Activated T-cell treated with anti-CD3 and anti-CD28 coated beads, Interleukin-2, amount 50 U/mL, for 48 hours (primary cell): ENCODE results near the gene FKBP8.
"Not testable (repeated sequence)": the region's sequence is repeated elsewhere in the genome, so short reads cannot be mapped to it uniquely, and the experiment has no call there.

Experiments
- DNase-seq, 2 experiments: peaks; one replicate each; pipeline ENCODE4 v3.0.0-alpha.2; 2020

Gene FKBP8

DNA sequence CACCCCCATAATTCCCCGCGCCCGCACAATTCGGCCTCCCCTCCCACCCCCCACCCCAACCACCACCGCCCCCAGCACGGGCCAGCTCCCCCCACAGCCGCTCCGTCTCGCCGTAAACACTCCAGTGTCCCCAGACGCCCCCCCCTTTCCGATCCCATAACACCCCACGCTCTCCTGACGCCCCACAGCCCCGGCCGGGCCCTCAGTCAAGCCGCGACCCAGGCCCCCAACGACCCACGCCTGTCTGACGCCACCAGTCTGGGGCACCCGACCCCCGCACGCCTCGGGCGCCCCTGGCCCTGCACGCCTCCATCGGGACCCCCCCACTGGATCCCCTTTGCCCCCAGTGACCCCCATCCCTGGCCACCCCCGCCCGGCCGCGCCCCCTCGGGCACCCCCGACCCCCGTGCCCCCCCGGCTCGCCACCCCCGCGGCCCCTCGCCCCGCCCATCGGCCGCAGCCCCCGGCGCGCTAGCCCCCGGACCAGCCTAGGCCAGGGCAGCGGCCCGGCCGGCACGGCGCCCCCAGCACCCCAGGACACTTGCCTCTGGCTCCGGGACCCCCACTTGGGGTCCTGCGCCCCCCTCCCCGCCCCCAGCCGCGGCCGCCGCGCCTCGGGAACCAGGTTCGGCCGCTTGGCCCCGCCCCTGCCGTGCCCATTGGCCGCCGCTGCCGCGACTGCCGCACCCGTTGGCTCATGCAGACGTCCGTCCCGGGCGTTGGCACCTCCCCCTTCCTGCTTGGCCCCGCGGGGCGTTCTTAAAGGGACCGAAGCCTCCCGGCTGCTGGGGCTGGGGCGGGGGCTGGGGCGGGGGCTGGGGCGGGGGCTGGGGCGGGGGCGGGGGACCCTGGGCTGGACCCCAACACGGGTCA lies at the start of gene FKBP8:
TSS of gene FKBP8 (minus strand) at position 633 of the 873 bp plus-strand sequence. CDS start 1,603 bp downstream, outside the sequence.
- DNase-seq: peak; percentile 96 to 97

- not testable (repeated sequence) for DNase-seq
These were observed 49.4 kb upstream of the FKBP8 start for GRCh38 chr19:18592732-18593131.

GRCh38 chr19:18591735-18592385 lies 48.5 kb upstream of the FKBP8 start:
- no peak for DNase-seq

- no peak for DNase-seq
These were observed 47.2 kb upstream of the FKBP8 start for GRCh38 chr19:18590273-18591272.

- no peak for DNase-seq
These were observed 46.3 kb upstream of the FKBP8 start for GRCh38 chr19:18589380-18590272.

DNA sequence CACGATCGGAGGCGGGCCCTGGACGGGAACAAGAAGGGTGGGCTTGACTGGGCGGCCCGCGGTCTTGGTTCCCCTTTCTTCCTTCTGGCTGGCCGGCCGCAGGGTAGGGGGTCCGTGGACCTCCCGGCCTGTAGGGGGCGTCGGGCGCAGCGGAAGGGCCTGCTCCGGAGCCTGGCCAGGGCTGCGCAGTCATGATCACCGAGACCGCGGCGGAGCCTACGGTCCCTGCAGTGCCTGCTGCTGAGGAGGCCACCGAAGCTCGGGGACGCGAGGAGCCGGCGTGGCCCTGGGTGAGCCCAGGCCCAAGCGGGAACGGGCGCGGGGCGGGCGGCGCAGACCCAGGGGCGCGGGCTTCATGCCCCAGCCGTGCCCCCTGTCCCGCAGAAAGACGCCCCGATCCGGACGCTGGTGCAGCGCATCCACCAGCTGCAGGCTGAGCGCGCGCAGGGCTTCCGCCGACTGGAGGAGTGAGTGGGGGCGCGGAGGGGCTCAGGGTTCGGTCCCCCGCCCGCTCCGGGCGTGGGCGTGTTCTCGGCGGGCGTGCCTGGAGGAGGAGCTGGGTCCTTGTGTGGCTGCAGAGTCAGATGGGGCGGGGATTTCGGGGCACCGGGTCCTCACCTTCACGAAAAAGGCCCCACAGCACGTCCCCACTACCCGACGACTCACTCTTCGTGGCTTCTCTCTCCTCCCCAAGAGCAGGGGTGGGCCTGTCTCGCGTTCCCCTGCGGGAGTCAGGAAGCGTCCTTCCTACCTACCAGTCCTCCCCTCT lies 45.4 kb upstream of the FKBP8 start, which contains the start of gene REX1BD:
TSS of gene REX1BD (plus strand) at position 188 of the 769 bp plus-strand sequence. CDS start at position 192, 4 bp downstream.
- peak; percentile 88 to 91 for DNase-seq

DNA sequence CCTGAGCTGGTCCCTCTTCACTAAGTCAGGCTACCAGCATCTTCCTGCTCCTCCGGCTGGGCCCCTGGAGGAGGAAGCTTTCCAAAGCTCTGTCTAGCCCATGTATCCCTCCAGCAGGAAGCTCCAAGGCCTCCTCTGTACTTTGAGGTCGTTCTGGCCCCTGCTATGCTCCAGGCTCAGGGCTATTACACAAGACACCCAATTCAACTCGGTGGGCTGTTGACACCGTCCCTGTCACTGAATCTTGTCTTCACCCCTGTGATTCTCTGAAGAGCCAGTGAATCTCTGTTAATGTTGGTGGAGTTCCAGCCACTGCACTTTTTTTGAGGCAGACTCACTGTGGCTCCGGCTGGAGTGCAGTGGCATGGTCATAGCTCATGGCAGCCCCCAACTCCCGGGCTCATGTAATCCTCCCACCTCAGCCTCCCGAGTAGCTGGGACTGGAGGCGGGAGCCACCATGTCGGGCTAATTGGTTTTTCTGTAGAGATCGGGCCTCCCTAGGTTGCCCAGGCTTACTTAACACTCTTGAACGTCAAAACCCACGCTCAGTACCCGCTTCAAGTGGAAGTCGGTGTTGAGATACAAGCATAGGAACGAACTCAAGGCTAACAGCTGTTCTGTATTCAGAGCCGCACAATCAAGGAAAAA lies 44.7 kb upstream of the FKBP8 start:
- DNase-seq: no peak

DNA sequence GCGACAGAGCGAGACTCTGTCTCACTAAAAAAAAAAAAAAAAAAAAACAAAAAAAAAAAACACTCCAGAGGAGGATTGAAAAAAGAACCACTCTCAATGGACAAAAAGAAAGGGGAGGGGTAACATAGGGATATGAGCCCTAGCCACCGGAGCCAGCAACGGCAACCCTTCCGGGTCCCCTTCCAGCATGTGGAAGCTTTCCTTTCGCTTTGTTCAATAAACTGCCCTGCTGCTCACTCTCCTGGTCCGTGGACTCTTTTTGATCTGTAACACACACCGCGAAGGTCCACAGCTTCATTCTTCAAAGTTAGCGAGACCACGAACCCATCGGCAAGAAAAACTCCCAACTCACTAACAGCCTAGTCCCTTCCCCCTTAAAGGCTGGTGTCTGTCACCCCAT lies 44.2 kb upstream of the FKBP8 start:
- DNase-seq: no peak

GRCh38 chr19:18586306-18586705 lies 42.9 kb upstream of the FKBP8 start:
- DNase-seq: no peak

- no peak for DNase-seq
These were observed 36.9 kb upstream of the FKBP8 start for GRCh38 chr19:18580311-18580710.

- no peak for DNase-seq
These were observed 34.1 kb upstream of the FKBP8 start for GRCh38 chr19:18577365-18577914.

GRCh38 chr19:18576383-18576782 lies 33.0 kb upstream of the FKBP8 start:
- no peak for DNase-seq

- no peak for DNase-seq
These were observed 31.4 kb upstream of the FKBP8 start for GRCh38 chr19:18574691-18575291.

DNA sequence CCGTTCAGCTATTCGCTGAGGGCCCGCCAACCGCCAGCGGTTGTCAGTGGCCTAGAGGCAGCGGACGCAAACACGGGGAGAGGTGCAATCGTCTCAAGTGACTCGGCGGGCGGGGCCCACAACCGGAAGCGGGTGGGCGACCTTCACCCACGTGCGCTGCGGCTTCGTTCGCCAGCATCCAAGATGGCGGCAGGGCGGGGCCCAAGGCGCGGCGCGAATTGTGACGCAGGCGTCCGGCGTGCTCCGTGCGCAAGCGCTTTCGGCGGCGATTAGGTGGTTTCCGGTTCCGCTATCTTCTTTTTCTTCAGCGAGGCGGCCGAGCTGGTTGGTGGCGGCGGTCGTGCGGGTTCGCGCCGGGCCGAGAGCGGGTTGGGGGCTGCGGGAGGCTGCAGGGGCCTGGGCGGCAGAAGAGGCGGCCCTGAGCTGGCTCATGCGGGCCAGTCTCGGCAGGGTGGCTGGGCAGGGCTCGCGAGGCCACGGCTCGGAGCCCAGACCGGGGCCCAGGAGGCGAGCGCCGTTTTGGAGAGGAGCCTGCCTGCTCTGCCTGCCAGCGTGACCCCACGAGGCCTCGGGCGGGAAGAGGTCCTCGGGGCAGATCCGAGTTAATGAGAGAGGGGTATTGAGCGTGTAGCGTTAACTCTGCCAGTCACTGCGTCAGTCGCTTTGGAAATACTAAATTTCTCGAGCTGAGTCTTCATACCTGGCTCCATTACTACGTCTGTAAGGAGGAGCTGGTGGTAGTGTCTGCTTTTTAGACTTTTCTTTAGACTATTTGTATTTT lies 28.4 kb upstream of the FKBP8 start, which contains the start of gene UBA52:
TSS of gene UBA52 (plus strand) at position 294 of the 781 bp plus-strand sequence. CDS start 1,444 bp downstream, outside the sequence.
- peak; percentile 99 to 100 for DNase-seq

- DNase-seq: no peak
These were observed 25.0 kb upstream of the FKBP8 start for GRCh38 chr19:18568367-18568766.

DNA sequence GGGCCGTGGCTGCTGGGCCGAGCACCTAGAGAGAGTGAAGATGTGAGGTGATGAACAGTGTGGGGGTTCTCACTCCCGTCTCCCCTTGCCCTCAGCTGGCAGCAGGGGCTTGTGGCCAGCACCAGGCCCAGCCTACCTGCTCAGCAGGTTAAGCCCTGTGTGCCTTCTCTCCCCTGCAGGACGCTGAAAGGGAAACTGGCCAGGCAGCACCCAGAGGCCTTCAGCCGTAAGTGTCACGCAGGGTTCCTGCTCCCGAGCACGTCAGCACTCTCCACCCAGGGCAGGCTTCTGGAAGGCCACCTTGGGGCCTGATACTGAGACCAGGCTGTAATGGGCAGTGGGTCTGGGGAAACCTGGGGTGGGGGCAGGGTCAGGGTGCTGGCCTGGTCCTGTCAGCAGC lies 23.6 kb upstream of the FKBP8 start:
- no peak for DNase-seq

DNA sequence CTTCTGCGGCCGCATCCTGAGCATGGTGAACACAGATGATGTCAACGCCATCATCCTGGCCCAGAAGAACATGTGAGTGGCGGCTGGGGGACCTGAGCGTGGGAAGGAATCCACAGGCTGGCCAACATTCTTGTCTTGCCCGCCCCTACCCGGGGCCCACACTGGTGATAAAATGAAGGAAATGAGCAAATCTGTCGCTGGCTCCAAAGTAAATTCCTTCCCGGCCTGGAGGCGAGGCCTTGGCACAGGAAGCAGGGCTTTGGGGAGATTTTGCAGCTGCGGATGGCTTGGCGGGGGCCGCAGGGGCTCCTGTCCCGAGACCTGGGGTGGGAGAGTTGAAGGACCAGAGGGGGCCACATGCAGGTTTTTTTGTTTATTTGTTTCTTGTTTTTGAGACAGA lies 18.7 kb upstream of the FKBP8 start:
- DNase-seq: no peak

DNA sequence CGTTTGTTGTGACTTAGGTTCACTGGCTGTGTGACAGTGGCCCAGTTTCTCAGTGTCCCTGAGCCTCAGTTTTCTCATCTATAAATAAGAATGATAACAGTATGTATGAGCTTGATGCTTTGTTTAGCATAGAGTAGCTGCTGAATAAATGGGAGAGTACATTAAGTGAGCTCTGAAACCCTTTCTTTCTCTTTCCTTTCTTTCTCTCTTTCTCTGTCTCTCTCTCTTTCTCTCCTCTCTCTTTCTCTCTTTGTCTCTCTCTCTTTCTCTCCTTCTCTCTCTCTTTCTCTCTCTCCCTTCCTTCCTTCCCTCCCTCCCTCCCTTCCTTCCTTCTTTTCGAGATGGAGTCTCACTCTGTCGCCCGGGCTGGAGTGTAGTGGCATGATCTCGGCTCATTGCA lies 16.3 kb upstream of the FKBP8 start:
- no peak for DNase-seq

- no peak for DNase-seq
These were observed 15.2 kb upstream of the FKBP8 start for GRCh38 chr19:18558604-18559003.
